ENCODE data around the gene CCDC70.

Gene CCDC70

DNA sequence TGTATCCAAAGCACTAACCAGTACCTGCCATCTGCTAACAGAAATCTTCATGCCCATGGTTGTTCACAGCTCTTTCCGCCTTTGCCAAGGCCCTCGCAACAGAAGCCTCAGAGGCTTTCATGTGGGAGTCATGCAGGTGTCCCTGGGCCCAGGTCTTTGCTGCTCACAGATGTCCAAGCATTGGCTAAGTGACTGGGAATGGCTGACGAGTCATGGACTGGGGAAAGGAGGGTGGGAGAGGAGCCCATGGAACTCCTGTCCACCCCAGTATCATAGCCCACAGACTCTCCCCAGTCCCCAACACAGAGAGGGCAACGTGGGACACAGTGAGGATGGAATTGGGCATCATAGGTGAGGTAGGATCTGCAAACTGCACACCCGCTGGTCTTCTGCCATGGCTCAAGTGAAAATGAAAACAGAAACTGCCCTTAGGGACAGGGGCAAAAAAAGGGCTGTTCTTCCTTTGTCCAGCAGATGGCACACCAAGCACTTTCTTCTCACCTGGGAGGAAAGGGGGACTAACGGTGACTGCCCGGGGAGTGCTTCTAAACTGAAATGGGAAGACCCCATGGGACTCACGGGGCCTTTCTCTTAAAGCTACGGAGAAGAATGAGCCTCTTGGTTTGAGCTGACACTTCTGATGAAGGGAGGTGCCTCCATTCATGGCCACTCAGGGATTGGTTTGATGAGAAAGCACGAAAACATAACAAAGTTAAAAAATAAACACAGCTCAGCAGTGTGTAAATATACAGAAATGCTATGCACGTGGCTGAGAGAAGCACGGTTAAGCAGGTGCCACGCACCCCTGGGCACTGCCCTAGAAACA, 46.7 kb upstream of the CCDC70 start (continued):
- TF ChIP-seq, protein P1, sequence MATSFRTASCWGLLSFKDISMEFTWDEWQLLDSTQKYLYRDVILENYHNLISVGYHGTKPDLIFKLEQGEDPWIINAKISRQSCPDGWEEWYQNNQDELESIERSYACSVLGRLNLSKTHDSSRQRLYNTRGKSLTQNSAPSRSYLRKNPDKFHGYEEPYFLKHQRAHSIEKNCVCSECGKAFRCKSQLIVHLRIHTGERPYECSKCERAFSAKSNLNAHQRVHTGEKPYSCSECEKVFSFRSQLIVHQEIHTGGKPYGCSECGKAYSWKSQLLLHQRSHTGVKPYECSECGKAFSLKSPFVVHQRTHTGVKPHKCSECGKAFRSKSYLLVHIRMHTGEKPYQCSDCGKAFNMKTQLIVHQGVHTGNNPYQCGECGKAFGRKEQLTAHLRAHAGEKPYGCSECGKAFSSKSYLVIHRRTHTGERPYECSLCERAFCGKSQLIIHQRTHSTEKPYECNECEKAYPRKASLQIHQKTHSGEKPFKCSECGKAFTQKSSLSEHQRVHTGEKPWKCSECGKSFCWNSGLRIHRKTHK (tag by site-specific recombination; IDR thresholded peaks at IDR 0.05), result no peak
- TF ChIP-seq ZSCAN30 (tag by site-specific recombination; IDR thresholded peaks at IDR 0.05), result peak; percentile 61; the same call in 1 of the 2 replicates
- no peak for TF ChIP-seq RBAK (tag by site-specific recombination; IDR thresholded peaks at IDR 0.05)
- TF ChIP-seq, protein P2, sequence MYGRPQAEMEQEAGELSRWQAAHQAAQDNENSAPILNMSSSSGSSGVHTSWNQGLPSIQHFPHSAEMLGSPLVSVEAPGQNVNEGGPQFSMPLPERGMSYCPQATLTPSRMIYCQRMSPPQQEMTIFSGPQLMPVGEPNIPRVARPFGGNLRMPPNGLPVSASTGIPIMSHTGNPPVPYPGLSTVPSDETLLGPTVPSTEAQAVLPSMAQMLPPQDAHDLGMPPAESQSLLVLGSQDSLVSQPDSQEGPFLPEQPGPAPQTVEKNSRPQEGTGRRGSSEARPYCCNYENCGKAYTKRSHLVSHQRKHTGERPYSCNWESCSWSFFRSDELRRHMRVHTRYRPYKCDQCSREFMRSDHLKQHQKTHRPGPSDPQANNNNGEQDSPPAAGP (tag by site-specific recombination; IDR thresholded peaks at IDR 0.05), result no peak
- no peak for TF ChIP-seq OVOL3 (tag by site-specific recombination; IDR thresholded peaks at IDR 0.05)
- TF ChIP-seq ZEB2 (tag by site-specific recombination; IDR thresholded peaks at IDR 0.05), result peak; percentile 30; the same call in 1 of the 2 replicates
- no peak for TF ChIP-seq ZNF777 (tag by site-specific recombination; IDR thresholded peaks at IDR 0.05; ENCODE audit: borderline replicate concordance)
- TF ChIP-seq ZNF2 (tag by site-specific recombination; IDR thresholded peaks at IDR 0.05), result no peak
- TF ChIP-seq ZIC2 (tag by site-specific recombination; IDR thresholded peaks at IDR 0.05), result no peak; the same call in 1 of the 2 replicates
- peak; percentile 71 for TF ChIP-seq ZNF654 (tag by site-specific recombination; IDR thresholded peaks at IDR 0.05; ENCODE audit: low read depth)
- no peak for TF ChIP-seq ZNF23 (tag by site-specific recombination; IDR thresholded peaks at IDR 0.05; ENCODE audit: borderline replicate concordance)
- TF ChIP-seq ZNF48 (tag by site-specific recombination; IDR thresholded peaks at IDR 0.05), result no peak
- TF ChIP-seq, protein P3, sequence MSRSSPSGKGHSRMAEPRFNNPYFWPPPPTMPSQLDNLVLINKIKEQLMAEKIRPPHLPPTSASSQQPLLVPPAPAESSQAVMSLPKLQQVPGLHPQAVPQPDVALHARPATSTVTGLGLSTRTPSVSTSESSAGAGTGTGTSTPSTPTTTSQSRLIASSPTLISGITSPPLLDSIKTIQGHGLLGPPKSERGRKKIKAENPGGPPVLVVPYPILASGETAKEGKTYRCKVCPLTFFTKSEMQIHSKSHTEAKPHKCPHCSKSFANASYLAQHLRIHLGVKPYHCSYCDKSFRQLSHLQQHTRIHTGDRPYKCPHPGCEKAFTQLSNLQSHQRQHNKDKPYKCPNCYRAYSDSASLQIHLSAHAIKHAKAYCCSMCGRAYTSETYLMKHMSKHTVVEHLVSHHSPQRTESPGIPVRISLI (tag by site-specific recombination; IDR thresholded peaks at IDR 0.05), result no peak
- TF ChIP-seq ZNF37A (tag by site-specific recombination; IDR thresholded peaks at IDR 0.05), result no peak
- TF ChIP-seq, protein P4, sequence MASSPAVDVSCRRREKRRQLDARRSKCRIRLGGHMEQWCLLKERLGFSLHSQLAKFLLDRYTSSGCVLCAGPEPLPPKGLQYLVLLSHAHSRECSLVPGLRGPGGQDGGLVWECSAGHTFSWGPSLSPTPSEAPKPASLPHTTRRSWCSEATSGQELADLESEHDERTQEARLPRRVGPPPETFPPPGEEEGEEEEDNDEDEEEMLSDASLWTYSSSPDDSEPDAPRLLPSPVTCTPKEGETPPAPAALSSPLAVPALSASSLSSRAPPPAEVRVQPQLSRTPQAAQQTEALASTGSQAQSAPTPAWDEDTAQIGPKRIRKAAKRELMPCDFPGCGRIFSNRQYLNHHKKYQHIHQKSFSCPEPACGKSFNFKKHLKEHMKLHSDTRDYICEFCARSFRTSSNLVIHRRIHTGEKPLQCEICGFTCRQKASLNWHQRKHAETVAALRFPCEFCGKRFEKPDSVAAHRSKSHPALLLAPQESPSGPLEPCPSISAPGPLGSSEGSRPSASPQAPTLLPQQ (tag by site-specific recombination; IDR thresholded peaks at IDR 0.05), result 0 out of 2 replicates have a peak, but pooled peaks have one; percentile 26
- peak; percentile 89 for TF ChIP-seq PRDM1 (tag by site-specific recombination; IDR thresholded peaks at IDR 0.05)
- TF ChIP-seq, protein P5, sequence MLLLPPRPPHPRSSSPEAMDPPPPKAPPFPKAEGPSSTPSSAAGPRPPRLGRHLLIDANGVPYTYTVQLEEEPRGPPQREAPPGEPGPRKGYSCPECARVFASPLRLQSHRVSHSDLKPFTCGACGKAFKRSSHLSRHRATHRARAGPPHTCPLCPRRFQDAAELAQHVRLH (tag by site-specific recombination; IDR thresholded peaks at IDR 0.05), result no peak
- TF ChIP-seq KLF9 (tag by site-specific recombination; IDR thresholded peaks at IDR 0.05; ENCODE audit: low read depth), result no peak
- TF ChIP-seq ZNF561 (tag by site-specific recombination; IDR thresholded peaks at IDR 0.05; ENCODE audit: borderline replicate concordance), result peak; percentile 67; the same call in 1 of the 2 replicates
- TF ChIP-seq ZNF114 (tag by site-specific recombination; IDR thresholded peaks at IDR 0.05), result no peak
- no peak for TF ChIP-seq ZNF558 (tag by site-specific recombination; IDR thresholded peaks at IDR 0.05)
- TF ChIP-seq, protein P6, sequence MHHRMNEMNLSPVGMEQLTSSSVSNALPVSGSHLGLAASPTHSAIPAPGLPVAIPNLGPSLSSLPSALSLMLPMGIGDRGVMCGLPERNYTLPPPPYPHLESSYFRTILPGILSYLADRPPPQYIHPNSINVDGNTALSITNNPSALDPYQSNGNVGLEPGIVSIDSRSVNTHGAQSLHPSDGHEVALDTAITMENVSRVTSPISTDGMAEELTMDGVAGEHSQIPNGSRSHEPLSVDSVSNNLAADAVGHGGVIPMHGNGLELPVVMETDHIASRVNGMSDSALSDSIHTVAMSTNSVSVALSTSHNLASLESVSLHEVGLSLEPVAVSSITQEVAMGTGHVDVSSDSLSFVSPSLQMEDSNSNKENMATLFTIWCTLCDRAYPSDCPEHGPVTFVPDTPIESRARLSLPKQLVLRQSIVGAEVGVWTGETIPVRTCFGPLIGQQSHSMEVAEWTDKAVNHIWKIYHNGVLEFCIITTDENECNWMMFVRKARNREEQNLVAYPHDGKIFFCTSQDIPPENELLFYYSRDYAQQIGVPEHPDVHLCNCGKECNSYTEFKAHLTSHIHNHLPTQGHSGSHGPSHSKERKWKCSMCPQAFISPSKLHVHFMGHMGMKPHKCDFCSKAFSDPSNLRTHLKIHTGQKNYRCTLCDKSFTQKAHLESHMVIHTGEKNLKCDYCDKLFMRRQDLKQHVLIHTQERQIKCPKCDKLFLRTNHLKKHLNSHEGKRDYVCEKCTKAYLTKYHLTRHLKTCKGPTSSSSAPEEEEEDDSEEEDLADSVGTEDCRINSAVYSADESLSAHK (tag by site-specific recombination; IDR thresholded peaks at IDR 0.05), result peak; percentile 49
- TF ChIP-seq ZNF366 (tag by site-specific recombination; conservative IDR thresholded peaks at IDR 0.05), result peak; percentile 23; the same call in 1 of the 2 replicates

All from HEK293 (cell line).